Fibroblast of skin of right quadriceps (primary cell): ENCODE measurements around the gene SLC26A6.

Experiments used
- DNase-seq: peaks from one replicate; pipeline ENCODE4 v3.0.0-alpha.2; 2013

SLC26A6 gene

DNA sequence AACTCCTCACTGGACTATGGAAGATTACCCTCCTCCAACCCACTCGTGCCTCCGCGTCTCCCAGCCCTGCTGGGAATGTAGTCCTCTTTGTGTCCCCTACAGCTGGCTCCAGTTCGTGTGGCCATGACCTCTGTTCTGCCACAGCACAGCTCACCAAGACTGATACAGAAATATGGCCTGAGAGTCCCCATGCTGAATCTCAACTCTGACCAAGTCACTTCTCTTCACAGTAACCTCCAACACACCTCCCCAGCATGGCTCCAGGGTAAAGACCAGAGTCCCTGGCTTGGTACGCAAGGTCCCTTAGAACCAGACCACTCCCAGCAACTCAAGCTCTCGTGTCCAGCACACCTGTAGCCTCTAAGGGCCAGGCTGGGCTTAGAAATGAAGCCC, 37.9 kb downstream of the SLC26A6 start:
- no peak for DNase-seq

DNA sequence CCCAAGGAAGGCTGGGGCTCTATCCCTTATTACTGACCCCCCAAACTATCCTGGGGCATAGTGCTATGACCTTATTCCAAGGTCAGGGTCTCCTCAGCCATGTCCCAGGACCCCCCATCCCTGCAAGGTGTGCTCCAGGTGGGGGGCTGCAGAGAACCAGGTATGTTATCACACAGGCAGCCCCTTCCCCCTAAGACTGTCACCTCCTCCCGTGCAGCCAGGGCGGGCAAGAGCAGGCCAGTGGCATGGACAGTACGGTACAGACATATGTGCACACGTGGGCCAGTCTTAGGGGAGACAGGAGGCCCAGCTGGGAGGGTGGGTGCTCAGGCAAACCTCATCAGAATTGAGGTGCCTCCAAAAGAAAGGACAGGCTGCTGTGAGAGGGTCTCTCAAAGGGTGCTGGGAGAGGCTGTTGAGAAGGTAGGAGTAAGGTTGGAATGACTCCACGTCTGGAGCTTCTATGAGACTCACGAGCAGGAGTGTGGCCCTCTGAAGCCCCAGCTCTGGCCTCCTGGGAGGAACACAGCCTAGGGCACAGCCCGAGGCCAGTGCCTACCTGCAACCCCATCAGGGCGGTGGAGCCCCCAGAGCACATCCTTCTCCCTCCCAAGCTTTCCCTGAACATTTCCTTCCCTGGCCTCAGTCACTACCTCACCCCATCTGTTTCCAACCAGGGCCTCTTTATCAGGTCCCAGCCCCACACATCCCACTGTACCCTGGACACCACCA, 38.4 kb downstream of the SLC26A6 start:
- no peak for DNase-seq

DNA sequence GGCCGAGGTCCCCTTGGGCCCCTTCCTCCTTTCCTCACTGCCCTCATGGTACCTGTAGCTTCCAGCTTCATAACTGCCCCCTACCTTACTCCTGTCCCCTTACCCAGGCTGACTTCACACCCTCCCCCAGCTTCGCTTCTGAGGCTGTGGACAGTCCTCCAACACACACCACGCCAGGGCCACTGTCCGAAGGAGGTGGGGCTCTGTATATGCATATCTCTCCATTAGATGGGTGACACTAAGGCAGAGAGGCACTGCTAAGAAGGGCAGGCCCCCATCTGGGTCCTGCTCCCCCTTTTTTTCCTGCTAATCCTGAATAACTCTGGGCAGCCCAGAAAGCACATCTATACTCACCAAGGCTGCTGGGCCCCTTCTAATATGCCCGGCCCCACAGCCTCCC, 39.1 kb downstream of the SLC26A6 start:
- DNase-seq: no peak

DNA sequence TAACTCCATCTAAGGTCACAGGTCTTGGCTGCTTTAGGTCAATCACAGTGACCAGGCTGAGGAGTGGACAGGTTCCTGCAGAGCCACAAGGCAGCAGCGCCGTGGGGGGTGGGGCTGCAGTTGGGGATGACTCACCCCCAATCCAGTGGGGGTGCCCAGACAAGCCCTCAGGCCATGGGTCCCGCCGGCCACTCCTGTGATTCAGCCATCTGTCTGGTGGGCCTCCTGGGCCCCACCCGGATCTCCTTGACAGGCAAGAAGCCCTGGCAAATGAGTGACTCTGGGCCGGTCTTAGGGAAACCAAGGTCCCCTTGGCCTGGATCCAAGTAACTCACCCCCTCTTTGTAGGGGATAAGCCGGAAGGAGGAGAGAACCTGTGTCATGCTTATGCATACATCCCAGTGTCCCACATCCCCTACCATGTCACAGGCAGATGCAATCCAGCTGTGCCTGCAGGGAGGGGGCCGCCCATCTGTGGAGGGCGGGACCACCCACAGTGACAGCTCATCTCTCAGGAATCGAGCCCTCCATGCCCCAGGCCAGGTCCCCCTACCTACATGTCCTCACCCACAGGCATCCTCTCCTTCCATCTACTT, 39.6 kb downstream of the SLC26A6 start:
- DNase-seq: peak; percentile 83

DNA sequence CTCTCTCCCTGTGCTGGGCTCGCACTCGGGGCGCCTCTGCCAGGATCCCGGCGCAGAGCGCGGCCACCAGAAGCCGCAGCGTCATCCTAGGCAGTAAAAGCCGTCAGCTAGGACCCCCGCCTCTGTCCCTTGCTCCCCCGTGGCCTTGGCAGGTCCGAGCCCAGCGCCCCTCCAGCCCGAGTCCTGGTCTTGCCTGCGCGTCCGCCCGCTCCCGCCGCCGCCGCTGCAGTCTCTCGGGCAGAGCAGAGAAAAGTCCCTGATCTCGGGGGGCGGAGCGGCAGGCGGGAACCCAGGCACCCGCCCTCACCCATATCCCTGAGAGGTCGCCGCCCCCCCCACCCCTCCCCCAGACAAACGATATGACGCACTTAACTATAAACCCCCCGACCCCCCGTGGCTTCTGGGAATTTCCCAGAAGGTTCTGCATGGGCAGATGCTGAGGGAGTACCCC, 40.2 kb downstream of the SLC26A6 start, which contains the start of gene COL7A1:
Gene COL7A1 (minus strand): TSS at position 255 of the 451 bp plus-strand sequence. CDS start 170 bp downstream, at position 85.
- no peak for DNase-seq

DNA sequence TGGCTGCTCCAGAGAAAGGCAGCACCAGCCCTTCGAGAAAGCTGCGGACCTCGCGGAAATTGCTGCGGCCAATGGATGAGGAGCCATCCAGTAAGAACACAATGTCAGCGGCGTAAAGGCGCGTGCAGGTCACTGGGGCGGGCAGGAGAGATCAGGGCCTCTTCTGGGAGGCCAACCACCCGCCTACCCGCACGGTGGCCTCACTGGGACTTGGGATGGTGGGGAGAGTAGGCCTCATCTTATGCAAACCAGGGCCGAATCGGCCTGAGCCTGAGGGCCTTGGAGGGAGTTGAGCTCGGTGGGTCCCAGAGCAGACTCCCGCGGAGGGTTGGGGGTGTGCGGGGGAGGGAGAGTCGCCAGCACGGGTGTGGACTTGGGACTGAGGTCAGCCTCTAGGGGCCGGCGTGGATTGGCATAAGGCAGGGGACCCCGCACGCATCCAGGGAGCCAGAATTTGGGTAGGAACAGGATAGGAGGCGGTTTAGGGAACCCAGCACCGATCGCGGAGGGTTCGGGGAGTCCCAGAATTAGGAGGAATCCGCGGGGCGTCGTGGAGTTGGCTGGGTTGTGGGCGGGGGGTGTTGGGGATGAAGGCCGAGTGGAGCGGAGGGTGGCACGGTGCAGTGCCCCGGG, 40.7 kb downstream of the SLC26A6 start:
- DNase-seq: no peak

GRCh38 chr3:48593337-48593736, 41.9 kb downstream of the SLC26A6 start:
- no peak for DNase-seq

- DNase-seq: no peak
Measured at GRCh38 chr3:48592519-48593087, 42.7 kb downstream of the SLC26A6 start.

DNA sequence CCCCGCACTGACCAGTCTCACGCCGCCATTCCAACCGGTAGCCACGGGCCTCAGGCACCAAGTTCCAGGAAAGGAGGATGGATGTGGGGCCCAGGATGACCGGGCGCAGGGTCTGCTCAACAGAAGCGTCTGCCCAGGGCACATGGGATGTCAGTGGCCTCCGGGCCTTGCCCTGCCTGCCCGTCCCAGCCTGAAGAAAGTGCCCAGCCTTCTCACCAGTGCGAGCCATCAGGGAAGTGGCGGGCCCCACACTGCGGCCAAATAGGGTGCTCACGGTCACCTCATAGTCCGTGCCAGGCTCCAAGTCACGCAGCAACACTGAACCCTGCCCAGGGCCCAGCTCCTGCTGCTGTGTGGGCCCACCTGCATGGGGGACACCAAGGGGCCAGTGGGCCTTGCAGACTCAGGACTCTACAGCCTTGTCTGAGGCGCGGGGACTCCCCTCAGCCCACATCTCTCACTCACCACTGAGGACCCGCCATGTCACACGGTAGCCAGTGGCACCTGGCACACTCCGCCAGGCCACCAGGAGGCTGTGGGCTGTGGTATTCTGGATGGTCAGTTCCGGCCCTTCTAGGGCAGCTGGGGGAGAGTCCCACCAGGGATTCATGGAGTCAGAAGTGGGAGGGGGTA, 43.3 kb downstream of the SLC26A6 start:
- DNase-seq: no peak

GRCh38 chr3:48591436-48591835, 43.8 kb downstream of the SLC26A6 start:
- no peak for DNase-seq

DNA sequence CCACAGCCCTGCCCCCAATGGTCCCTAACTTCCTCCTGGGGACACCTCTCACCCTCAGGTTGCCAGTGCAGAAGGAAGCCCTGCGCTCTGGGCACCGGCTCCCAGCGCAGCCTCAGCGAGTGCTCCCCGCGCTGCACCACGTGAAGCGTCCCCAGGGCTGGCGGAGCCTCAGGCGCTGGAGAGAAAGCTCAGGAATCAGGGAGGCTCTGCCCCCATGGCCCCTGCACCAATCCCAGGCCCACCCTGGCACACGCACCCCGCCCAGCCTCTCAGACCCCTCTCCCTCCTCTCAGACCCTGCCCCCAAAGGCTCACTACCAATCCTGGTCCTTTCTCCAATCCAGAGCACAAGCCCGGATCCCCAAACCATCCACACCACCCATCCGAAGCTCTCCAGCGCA, 47.0 kb downstream of the SLC26A6 start:
- DNase-seq: no peak

GRCh38 chr3:48587686-48588085, 47.6 kb downstream of the SLC26A6 start:
- no peak for DNase-seq

DNA sequence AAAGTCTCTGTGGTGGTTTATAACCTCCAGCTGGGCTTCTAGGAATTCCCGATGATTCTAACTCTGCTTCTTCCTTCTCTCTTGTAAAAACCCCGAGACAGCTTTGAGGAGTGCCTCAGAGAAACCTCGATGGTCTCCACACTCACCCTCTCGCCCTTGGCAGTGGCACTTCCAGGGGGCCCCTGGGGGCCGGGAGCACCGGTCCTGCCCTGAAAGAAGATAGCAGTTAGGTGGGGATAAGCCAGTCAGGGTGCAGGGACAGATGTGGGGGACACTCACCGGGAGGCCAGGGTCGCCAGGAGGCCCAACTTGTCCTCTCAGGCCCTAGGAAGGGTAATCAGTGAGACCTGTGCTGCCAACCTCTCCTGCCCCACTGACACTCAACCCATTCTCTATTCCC, 49.9 kb downstream of the SLC26A6 start:
- DNase-seq: no peak

- no peak for DNase-seq
Measured at GRCh38 chr3:48584836-48585235, 50.4 kb downstream of the SLC26A6 start.

DNA sequence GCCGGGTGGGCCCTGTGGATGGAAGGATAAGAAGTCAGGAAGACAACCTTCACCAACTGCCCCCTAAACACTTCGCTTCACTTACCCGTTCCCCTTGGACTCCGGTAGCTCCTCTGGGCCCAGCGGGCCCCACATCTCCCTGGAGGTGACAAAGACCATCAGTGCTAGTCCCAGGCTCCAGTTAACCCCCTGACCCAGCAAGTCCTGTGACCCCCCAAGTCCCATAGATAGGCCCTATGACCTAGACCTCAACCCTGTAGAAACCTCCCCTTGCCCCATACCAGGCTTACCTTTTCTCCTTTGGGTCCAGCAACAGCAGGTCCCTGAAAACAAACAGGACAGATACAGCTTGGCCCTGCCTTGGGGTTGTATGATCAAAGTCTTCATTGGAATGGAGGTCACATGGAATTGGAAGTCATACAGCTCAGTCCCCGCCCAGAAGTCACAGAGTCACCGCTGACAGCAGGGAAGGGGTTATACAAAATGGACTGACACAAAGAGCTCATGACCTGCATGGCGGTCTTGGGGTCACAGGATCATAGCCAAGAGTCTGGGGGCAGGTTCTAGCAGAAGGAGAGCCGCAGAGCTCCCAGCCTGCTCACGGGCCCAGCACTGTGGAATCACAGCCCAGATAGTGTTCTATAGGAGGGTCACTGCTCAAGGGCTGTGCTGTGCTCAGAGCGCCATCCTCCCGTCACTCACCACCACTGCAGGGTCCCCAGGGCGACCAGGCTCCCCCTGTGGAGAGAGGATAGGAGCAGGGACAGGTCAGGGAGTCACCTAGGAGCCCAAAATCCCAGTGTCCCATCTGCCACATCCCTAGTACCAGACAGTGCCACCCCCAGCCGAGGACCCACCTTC, 53.4 kb downstream of the SLC26A6 start:
- DNase-seq: no peak

GRCh38 chr3:48576647-48577046, 58.6 kb downstream of the SLC26A6 start:
- DNase-seq: no peak
